Heart right ventricle (tissue), 16 donors: ENCODE measurements around the gene ITGB3. TPM values are rescaled to one million over a fixed set of nuclear protein-coding genes. Genes with fewer than 3 reads are reported as not detected.

Source experiments
- ATAC-seq, 8 donors: fragments of 200-7000 bp; cut with Tn5 transposase; one replicate each; pipeline ENCODE4 v1.9.1; 2020; ENCODE audit warnings: mild to moderate bottlenecking in 8 of 8, moderate library complexity in 8 of 8, moderate number of reproducible peaks in 1 of 8
- DNase-seq, 2 donors: peaks; one replicate each; pipeline ENCODE4 v3.0.0-alpha.2; 2020
- H3K27ac ChIP-seq, 10 donors: fragments of 200-600 bp; sonication (generic) in 2 of 10; one replicate each; pipeline versions ENCODE4 v1.5.0 to v1.8.0; 2020 to 2022; ENCODE audit warnings: mild to moderate bottlenecking in 3 of 10
- H3K27me3 ChIP-seq, 7 donors: fragments of 200-600 bp; one replicate each; pipeline ENCODE4 v1.8.0; 2021 to 2022; ENCODE audit warnings: mild to moderate bottlenecking in 2 of 7
- H3K36me3 ChIP-seq, 9 donors: fragments of 200-600 bp; sonication (generic) in 1 of 9; one replicate each; pipeline versions ENCODE4 v1.5.0 to v1.8.0; 2020 to 2022; ENCODE audit warnings: mild to moderate bottlenecking in 2 of 9
- H3K4me1 ChIP-seq, 9 donors: fragments of 200-600 bp; sonication (generic) in 1 of 9; one replicate each; pipeline versions ENCODE4 v1.5.0 to v1.8.0; 2020 to 2022; ENCODE audit warnings: mild to moderate bottlenecking in 4 of 9
- H3K4me3 ChIP-seq, 10 donors: fragments of 200-600 bp; sonication (generic) in 2 of 10; one replicate each; pipeline versions ENCODE4 v1.5.0 to v1.8.0; 2020 to 2022; ENCODE audit warnings: mild to moderate bottlenecking in 7 of 10, moderate library complexity in 2 of 10
- H3K9me3 ChIP-seq, 11 donors: fragments of 200-600 bp in 10 of 11; sonication (generic) in 2 of 11; one replicate each; pipeline versions ENCODE4 v1.5.0 to v1.8.0; 2013 to 2022; ENCODE audit warnings: mild to moderate bottlenecking in 2 of 11, control low read depth in 1 of 11, moderate library complexity in 1 of 11
- WGBS, 2 donors: extraction: QIAGEN DNeasy Blood & Tissue Kit; methylation state at CpG; one replicate each; pipeline ENCODE4 v1.1.7; 2013; ENCODE audit warnings: inconsistent platforms in 1 of 2; 5-methylcytosine and 5-hydroxymethylcytosine counted together
- intact Hi-C, 10 donors: fragments of 100-400 bp; cut with DNase I; formaldehyde crosslinking; loops; one replicate each; pipeline versions ENCODE4 v1.11.1 to v1.14.2; 2022
- polyA plus RNA-seq, 2 donors: library from polyadenylated mRNA; stranded (reverse); fragments of 200-250 nt; gene quantifications; one replicate each; pipeline ENCODE4 v1.2.3, GENCODE V29; 2013
- total RNA-seq, 10 donors: library from RNA; stranded (reverse); fragmentation: NEBNext Ultra II Directional in 3 of 10; extraction: Animal tissue kit (Norgen Biotek cat#: 25700) in 3 of 10; gene quantifications; one replicate each; pipeline versions ENCODE4 v1.2.1 to v1.2.4, GENCODE V29; 2021 to 2023
- TF ChIP-seq, protein P1 (sequence below), 9 donors: fragments of 200-600 bp; sonication (generic) in 2 of 9; IDR thresholded peaks; one replicate each; pipeline versions ENCODE4 v1.5.0 to v1.8.0; 2021 to 2022; ENCODE audit warnings: antibody characterized with exemption in 9 of 9, mild to moderate bottlenecking in 5 of 9, moderate library complexity in 1 of 9
- donor health status: Arrhythmogenic right ventricular cardiomyopathy.
- donor health status: ischemic (EF 13 %, LVEDD 7.1; RV severe dilation, severe dysfunction).
- donor health status: healthy with polysubstance abuse.
- donor health status: DM: no; HTN: yes; CAD: no.
- donor health status: DM: no; HTN: no; CAD: no.
- donor health status: ischemic (EF 25% LVEDD 6.9; RV normal size, moderate dysfunction).
- donor health status: ischemic (EF 25% LVEDD 5.7; RV mildly dilated, moderate dysfunction).
- donor health status: healthy.
- donor health status: DM: yes; HTN: yes; CAD: no.
- donor health status: Ischemic cardiomyopathy.
- donor health status: ischemic (EF 35%, LVEDD 5.7; RV mildly dilated, moderate dysfunction).
- donor health status: nonischemic (EF 11% LVEDD 7.7; RV severe dilation, severe dysfunction).
- donor health status: DM: yes; HTN: yes; CAD: no.
- donor health status: PGD.
- donor health status: ischemic (EF 29% LVEDD 5.4; RV normal size, mild dysfunction).
- donor health status: nonischemic (EF 23%, LVEDD 6.1; RV moderate dilation, normal function).

ITGB3 gene
- total and polyA plus RNA-seq, 12 donors: 1.9 to 18.0 (median 3.2) TPM

DNA sequence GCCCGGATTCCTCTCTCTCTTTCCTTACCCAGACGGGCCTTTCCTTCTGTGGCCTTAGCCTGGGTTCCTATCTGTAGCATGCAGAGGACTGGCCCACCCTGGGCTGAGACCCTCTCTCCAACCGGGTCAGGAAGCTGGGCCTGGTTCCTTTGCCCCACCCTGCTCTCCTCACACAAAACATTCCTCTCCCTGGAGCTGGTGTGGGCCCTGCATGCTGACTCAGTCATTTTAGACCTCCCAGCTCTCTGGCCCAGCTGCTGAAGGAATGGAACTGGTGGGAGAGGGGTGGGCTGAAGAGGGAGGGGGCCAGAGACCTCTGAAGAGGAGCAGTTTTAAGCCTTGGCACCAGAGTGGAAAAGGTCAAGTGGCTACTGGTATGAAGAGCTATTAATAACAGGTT lies 43.5 kb upstream of the ITGB3 start:
- Histone ChIP-seq H3K27me3 (no peaks in the 10 kb centered on the region), H3K36me3 (no peaks in the 10 kb centered on the region)
- ATAC-seq: peak in 6 of 8 donors; percentile 6 to 38 (median 21)

DNA sequence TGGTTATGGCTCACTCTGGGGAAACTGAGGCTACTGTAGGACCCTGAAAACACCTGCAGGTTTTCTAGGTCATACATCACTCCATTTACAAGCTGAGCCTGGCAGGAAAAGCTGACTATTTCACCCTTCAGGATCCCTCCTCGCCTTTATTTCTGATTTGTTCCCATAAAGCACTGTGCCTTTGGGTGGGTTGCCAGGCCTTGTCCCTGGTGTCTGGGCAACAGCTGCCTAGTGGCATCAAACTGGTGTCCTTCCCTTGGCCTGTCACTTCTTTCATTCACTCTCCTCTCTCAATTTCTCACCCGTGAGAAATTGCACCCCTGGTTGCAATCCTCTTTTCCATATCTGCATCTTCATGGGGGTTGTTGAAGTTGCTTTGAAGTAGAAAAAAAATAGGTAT lies 42.8 kb upstream of the ITGB3 start:
- 59 to 63% methylated on average over 2 of the region's 2 CpGs for WGBS, 2 donors
- no peak for DNase-seq
- no peak overlapping the region for H3K4me3 ChIP-seq

More for the DNA sequence above, 43.5 kb upstream of the ITGB3 start:
- intact Hi-C loops: no loop called here
- Histone ChIP-seq H3K4me3 (no peak overlapping the region), H3K9me3 (no peaks in the 10 kb centered on the region), H3K4me1 (peaks cover under 1 to 43% (median 28%) of the 10 kb centered on the region in 9 donors), H3K27ac (peak overlapping the region in 4 of 10 donors; percentile 15 to 52 (median 34))
- WGBS, 2 donors: 32 to 61% methylated on average over 3 of the region's 3 CpGs
- no peak for DNase-seq
- TF ChIP-seq, protein P1, sequence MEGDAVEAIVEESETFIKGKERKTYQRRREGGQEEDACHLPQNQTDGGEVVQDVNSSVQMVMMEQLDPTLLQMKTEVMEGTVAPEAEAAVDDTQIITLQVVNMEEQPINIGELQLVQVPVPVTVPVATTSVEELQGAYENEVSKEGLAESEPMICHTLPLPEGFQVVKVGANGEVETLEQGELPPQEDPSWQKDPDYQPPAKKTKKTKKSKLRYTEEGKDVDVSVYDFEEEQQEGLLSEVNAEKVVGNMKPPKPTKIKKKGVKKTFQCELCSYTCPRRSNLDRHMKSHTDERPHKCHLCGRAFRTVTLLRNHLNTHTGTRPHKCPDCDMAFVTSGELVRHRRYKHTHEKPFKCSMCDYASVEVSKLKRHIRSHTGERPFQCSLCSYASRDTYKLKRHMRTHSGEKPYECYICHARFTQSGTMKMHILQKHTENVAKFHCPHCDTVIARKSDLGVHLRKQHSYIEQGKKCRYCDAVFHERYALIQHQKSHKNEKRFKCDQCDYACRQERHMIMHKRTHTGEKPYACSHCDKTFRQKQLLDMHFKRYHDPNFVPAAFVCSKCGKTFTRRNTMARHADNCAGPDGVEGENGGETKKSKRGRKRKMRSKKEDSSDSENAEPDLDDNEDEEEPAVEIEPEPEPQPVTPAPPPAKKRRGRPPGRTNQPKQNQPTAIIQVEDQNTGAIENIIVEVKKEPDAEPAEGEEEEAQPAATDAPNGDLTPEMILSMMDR (IDR thresholded peaks at IDR 0.05): no peak

DNA sequence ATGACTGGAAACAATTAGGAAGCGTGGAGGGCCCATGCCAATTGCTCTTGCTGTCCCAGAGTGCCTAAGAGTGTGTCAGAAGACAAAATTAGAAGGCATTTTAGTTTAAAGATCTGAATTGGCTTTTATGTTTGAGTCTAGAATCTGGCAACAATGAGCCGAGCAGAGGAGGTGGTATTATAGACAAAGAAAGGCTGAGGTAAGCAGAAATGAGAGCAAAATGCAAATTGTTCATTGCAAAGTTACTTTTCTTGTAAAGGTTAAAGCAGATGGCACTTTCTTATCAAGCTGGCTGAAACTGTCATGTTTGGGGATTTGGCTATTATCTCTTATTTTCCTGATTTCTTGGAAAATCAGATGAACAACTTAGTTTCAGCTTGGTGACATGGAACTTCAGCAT lies 41.2 kb upstream of the ITGB3 start:
- no peak for ATAC-seq

More for the DNA sequence above, 42.8 kb upstream of the ITGB3 start:
- Histone ChIP-seq H3K4me1 (peaks cover 0 to 36% (median 22%) of the 10 kb centered on the region in 9 donors), H3K27me3 (no peaks in the 10 kb centered on the region), H3K36me3 (no peaks in the 10 kb centered on the region), H3K27ac (peak overlapping the region in 3 of 10 donors; percentile 15 to 41 (median 27)), H3K9me3 (no peaks in the 10 kb centered on the region)
- ATAC-seq: no peak
- intact Hi-C loops: no loop called here
- TF ChIP-seq, protein P1 (IDR thresholded peaks at IDR 0.05): no peak

DNA sequence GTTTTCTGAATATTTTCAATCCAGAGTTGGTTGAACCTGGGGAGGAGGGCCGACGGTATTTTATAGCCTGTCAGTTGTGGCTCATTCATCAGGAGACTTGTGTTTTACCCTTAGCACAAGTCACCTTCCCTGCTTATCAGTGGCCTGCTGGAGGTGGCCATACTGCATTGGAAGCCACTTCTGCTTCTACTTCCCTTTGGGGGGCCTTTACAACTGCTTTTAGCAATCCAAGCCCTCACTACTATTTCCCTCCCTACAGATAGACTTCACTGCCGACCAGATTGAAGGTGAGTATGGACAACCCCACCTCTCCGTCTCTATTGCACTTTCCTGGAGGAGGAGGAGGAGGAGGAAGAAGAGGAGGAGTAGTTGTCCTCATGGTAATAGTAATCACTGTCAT lies 40.1 kb upstream of the ITGB3 start:
- ATAC-seq: no peak
- Histone ChIP-seq H3K4me3 (no peak overlapping the region), H3K4me1 (peaks cover 0 to 35% (median 19%) of the 10 kb centered on the region in 9 donors), H3K9me3 (no peaks in the 10 kb centered on the region), H3K27ac (no peak overlapping the region), H3K36me3 (no peaks in the 10 kb centered on the region), H3K27me3 (no peaks in the 10 kb centered on the region)
- intact Hi-C loops: no loop called here
- TF ChIP-seq, protein P1 (IDR thresholded peaks at IDR 0.05): no peak
- DNase-seq: no peak
- WGBS, 2 donors: 77 to 78% methylated on average over 4 of the region's 4 CpGs

More for the DNA sequence above, 41.2 kb upstream of the ITGB3 start:
- Histone ChIP-seq H3K4me3 (no peak overlapping the region), H3K27ac (no peak overlapping the region), H3K4me1 (peaks cover 0 to 28% (median 19%) of the 10 kb centered on the region in 9 donors), H3K9me3 (no peaks in the 10 kb centered on the region), H3K27me3 (no peaks in the 10 kb centered on the region), H3K36me3 (no peaks in the 10 kb centered on the region)
- WGBS, 2 donors: 77% methylated on average over 2 of the region's 2 CpGs
- intact Hi-C loops: no loop called here
- TF ChIP-seq, protein P1 (IDR thresholded peaks at IDR 0.05): no peak
- no peak for DNase-seq
